Activated CD4-positive, alpha-beta memory T cell treated with anti-CD3 and anti-CD28 coated beads, Interleukin-2, amount 10 ng/mL, durations not matched to agents 7 days and 5 days (primary cell): Measurements from ENCODE around the gene CHRDL2. TPM values are rescaled to one million over a fixed set of nuclear protein-coding genes. Genes with fewer than 3 reads are reported as not detected.
A peak's percentile ranks its signal among the peaks of the same experiment; 100 is the strongest.

Experiments used
- CTCF ChIA-PET: fragments of 350-600 bp; sonication (Branson Sonifier 250); formaldehyde crosslinking; loops from one replicate; lab custom pipeline; 2021; ENCODE audit warnings: antibody characterized with exemption, inconsistent platforms; lab: Charles Lee
- POLR2A ChIA-PET: fragments of 350-600 bp; sonication (Branson Sonifier 250); formaldehyde crosslinking; loops from one replicate; lab custom pipeline; 2021; ENCODE audit warnings: antibody characterized with exemption; lab: Charles Lee
- DNase-seq: peaks from one replicate; pipeline ENCODE4 v3.0.0-alpha.2; 2020
- H3K27ac Mint-ChIP-seq: one replicate; pipeline ENCODE4 v1.8.0; 2021; ENCODE audit warnings: mild to moderate bottlenecking, mixed read lengths
- H3K27me3 Mint-ChIP-seq: one replicate; pipeline ENCODE4 v1.8.0; 2021; ENCODE audit warnings: mixed read lengths
- H3K36me3 Mint-ChIP-seq: one replicate; pipeline ENCODE4 v1.8.0; 2021; ENCODE audit warnings: low read depth, mixed read lengths
- H3K4me1 Mint-ChIP-seq: one replicate; pipeline ENCODE4 v1.8.0; 2021; ENCODE audit warnings: mixed read lengths
- H3K4me3 Mint-ChIP-seq: one replicate; pipeline ENCODE4 v1.8.0; 2021; ENCODE audit warnings: mild to moderate bottlenecking, mixed read lengths
- H3K9me3 Mint-ChIP-seq: one replicate; pipeline ENCODE4 v1.8.0; 2021; ENCODE audit warnings: mixed read lengths
- total RNA-seq, 2 experiments: library from RNA; stranded (reverse); gene quantifications; one replicate each; pipeline ENCODE4 v1.2.3, GENCODE V29; 2021

Gene CHRDL2
- total RNA-seq, 2 experiments from 2014 or later, result not detected

DNA sequence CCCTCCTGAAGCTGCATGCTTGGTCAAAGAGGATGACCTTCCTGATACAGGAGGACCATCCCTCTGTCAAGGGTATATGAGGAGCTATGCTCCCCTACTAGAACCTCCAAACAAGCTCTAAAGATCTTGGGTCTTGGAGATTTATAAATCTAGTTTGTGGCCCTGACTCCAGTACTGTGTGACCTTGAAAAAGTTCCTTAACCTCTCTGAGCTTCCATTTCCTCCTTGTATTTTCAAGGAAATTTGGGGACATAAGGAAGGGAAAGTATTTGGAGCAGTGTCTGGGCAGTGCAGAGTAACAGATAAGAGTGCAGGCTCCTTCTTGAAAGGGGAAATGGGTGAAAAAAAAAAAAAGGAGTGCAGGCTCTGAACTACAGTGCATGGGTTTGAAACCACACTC, 45.9 kb downstream of the CHRDL2 start:
- H3K4me1 Mint-ChIP-seq, result no peaks in the 10 kb centered on the region
- no peaks in the 10 kb centered on the region for H3K9me3 Mint-ChIP-seq
- H3K4me3 Mint-ChIP-seq, result no peak overlapping the region
- no peaks in the 10 kb centered on the region for H3K36me3 Mint-ChIP-seq
- no peak for DNase-seq
- CTCF ChIA-PET, result interaction anchor here (1.8 kb wide), 1 partner anchor 17 kb away, joined by 4 read pairs; no protein-coding TSS in a partner anchor
- no peak overlapping the region for H3K27ac Mint-ChIP-seq
- H3K27me3 Mint-ChIP-seq, result peaks cover 20% of the 10 kb centered on the region
- POLR2A ChIA-PET, result no interaction called here

DNA sequence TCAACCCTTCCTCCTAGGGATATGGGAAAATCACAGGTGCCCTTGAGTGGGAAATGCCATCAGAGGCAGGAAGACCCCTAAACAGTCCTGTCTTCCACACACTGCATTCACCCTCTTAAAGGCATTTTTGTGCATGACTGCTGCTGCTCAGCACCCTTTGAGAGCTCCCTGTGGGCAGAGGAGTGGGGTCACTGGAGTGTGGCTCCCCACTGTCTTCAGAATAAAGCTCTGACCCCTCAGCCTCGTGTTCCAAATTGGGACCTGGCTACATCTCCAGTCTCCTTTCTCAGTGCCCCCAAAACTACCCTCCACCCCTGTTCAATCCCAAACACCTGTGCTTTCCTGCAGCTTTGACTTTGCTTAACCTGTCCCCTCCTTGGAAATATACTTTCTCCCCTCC, 46.6 kb downstream of the CHRDL2 start:
- Mint-ChIP-seq H3K9me3 (no peaks in the 10 kb centered on the region), H3K27me3 (peaks cover 20% of the 10 kb centered on the region), H3K36me3 (no peaks in the 10 kb centered on the region), H3K4me3 (no peak overlapping the region), H3K4me1 (no peaks in the 10 kb centered on the region), H3K27ac (no peak overlapping the region)
- ChIA-PET POLR2A (no interaction called here), CTCF (interaction anchor here (1.8 kb wide), 1 partner anchor 18 kb away, joined by 4 read pairs; no protein-coding TSS in a partner anchor)
- no peak for DNase-seq

DNA sequence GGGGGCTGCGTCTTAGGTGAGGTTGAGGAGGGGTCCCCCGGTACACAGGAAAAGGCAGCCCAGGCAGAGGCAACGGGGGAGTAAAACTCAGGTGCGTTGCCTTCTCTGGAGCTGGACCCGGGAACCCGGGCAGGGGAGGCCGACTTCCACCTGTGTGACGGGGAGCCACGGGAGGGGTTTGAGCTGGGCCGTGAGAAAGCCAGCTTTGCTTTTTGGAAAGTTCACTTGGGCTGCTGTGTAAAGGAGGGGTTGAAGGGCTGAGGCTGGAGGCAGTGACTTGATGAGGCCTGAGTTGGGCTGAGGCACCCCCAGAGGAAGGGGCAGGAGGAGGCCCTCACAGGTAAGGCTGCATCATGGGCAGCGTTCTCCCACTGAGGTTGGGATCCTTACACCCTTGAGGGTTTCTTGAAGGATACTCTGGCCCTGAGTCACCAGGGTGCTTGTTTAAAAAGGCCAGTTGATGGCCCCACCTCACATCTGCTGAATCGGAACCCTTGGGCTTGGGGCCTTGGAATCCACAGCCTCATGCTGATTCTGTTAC, 47.2 kb downstream of the CHRDL2 start:
- Mint-ChIP-seq H3K27ac (no peak overlapping the region), H3K9me3 (no peaks in the 10 kb centered on the region), H3K36me3 (no peaks in the 10 kb centered on the region), H3K27me3 (peaks cover 20% of the 10 kb centered on the region), H3K4me1 (no peaks in the 10 kb centered on the region), H3K4me3 (no peak overlapping the region)
- ChIA-PET POLR2A (no interaction called here), CTCF (interaction anchor here (1.8 kb wide), 1 partner anchor 19 kb away, joined by 4 read pairs; no protein-coding TSS in a partner anchor)
- no peak for DNase-seq

DNA sequence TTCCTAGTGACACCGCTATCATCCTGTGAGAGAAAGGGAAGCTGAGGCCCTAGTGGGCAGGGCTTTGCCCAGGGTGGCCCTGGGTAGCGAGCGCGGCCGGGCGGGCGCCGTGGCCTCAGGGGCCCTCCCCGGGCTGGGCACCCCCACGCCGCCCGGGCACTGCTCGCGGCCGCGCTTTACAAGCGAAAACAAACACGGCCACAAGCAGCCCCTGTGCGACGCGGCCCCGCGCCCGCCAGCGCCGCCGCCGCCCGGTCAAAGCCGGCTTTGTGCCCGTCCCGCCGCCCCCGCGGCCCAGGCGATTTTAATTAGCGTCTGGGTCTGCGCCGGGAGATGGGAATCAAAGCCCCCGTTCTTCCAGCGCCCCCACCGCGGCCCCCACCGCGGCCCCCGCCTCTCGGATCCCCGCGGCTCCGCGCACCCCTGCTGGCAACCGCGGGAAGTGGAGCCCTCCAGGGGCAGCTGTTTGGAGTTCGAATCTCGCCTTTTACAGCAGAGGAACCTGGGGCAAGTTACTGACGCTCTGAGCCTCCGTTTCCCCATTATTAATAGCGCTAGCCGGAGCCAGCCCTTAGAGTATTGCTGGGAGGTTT, 47.9 kb downstream of the CHRDL2 start:
- Mint-ChIP-seq H3K36me3 (no peaks in the 10 kb centered on the region), H3K4me3 (no peak overlapping the region), H3K27me3 (peaks cover 20% of the 10 kb centered on the region), H3K9me3 (no peaks in the 10 kb centered on the region), H3K27ac (no peak overlapping the region), H3K4me1 (no peaks in the 10 kb centered on the region)
- ChIA-PET CTCF (interaction anchor here (1.8 kb wide), 1 partner anchor 19 kb away, joined by 4 read pairs; no protein-coding TSS in a partner anchor), POLR2A (no interaction called here)
- no peak for DNase-seq

DNA sequence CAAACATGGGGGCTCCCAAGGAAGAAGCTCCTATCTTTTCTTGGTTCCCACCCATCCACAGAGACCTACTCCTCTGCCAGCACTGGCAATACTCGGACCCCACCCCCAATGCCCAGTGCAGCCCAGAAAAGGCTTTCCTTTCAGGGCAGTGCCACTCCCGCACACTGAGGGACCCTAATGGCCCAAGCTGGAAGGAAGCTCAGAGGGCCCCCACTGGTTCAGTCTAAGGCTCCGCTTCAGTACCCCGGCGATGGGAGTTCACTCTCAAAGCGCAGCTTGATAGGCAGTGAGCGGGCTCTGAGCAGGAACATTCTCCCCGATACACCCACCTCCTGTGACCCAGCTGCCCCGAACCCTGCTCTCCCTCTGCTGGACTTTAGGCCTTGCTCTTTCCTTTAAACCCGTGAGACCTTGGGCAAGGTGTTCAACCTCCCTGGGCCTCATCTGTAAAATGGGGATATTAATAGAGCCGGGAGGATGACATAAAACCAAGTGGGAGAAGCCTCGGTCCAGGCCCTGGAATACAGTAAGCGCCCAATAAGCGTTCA, 48.4 kb downstream of the CHRDL2 start:
- POLR2A ChIA-PET, result no interaction called here
- H3K9me3 Mint-ChIP-seq, result no peaks in the 10 kb centered on the region
- no peak for DNase-seq
- CTCF ChIA-PET, result no interaction called here
- H3K27me3 Mint-ChIP-seq, result peaks cover 20% of the 10 kb centered on the region
- H3K27ac Mint-ChIP-seq, result no peak overlapping the region
- no peaks in the 10 kb centered on the region for H3K36me3 Mint-ChIP-seq
- no peak overlapping the region for H3K4me3 Mint-ChIP-seq
- no peaks in the 10 kb centered on the region for H3K4me1 Mint-ChIP-seq

DNA sequence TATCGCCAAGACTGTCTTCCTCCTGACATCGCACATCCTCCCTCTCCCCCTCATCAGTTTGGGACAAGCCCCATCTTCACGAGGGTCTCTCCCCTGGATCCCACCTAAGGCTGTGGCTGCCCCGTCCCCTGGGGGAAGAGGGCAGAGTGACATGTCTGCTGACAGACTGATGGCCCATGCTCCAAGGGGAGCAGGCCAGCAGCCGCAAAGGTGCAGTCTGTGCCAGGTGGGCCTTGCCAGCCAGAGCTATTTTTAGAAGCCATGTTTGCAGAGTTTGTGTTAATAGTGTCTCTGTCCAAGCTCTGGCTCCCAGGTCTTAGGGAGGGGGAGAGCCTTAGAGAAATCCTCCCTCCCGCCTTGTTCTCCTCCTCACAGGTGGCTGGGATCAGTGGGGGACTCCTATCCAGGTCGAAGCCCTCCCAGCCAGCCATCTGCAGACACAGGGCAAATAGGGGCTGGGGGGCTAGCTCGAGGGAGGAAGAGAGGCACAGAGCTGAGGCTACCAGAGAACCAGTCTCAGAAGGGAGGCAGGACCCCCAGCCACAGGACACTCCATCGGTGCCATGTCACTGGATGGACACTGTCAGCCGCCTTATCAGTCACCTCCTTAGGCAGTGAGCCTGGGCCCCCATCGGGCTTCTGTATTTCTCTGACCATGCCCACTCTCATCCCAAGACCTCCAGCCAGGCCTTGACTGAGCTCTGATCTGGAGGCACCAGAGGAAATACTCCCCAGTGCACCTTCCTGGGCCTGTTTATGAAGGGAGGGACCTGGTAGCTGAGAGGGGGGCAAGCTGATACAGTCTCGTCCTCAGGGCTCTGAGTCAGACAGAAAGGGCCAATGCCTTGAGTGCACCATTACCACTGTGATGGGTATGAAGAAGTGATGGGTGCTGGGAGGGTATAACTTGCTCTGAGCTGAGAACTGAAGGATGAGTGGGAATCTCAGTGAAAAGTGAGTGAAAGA, 49.3 kb downstream of the CHRDL2 start:
- no peak overlapping the region for H3K4me3 Mint-ChIP-seq
- POLR2A ChIA-PET, result no interaction called here
- H3K36me3 Mint-ChIP-seq, result no peaks in the 10 kb centered on the region
- no peak overlapping the region for H3K27ac Mint-ChIP-seq
- DNase-seq, result no peak
- H3K9me3 Mint-ChIP-seq, result no peaks in the 10 kb centered on the region
- CTCF ChIA-PET, result no interaction called here
- H3K27me3 Mint-ChIP-seq, result peaks cover 20% of the 10 kb centered on the region
- H3K4me1 Mint-ChIP-seq, result no peaks in the 10 kb centered on the region

DNA sequence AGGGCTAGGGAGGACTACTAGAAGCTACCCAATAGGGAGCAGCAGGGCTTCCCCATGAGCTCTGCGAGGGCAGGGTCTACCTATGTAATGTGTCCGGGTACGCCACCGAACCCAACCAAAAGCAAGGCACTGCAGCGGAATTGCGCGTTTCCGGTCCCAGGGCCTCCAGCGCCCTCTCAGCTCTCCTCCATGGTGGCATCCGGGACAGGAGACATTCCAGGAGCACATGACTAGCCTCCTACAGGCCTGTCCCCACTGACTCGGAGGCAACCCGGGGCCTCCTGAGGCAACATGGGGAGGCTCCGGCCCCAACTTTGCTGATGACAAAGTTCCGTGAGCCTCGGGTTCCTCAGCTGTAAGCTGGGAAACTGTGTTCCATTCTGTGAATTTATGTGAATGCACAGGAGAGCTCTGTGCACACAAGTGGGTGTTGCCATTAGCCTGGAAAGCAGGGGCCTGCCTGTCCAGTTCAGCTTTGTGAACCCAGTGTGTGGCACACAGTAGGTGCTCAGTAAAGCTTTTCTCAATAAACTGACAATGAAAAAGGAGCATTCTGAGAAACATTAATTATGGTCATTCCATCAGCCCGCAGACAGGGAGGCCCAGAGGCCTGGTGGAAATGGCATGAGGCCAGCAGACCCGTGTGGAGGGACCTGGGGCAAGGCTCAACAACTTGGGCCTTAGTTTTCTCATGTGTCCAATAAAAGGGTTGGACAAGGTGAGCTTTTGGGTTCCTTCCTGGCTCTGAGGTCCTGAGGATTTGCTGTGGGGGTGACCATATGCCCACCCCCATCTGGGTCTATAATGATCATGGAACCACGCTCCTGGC, 50.3 kb downstream of the CHRDL2 start:
- Mint-ChIP-seq H3K27ac (no peak overlapping the region), H3K9me3 (no peaks in the 10 kb centered on the region), H3K4me1 (no peaks in the 10 kb centered on the region), H3K4me3 (no peak overlapping the region), H3K36me3 (no peaks in the 10 kb centered on the region), H3K27me3 (peaks cover 20% of the 10 kb centered on the region)
- CTCF ChIA-PET, result interaction anchor here (0.7 kb wide), 1 partner anchor 22 kb away, joined by 3 read pairs; no protein-coding TSS in a partner anchor
- POLR2A ChIA-PET, result no interaction called here
- DNase-seq, result no peak

DNA sequence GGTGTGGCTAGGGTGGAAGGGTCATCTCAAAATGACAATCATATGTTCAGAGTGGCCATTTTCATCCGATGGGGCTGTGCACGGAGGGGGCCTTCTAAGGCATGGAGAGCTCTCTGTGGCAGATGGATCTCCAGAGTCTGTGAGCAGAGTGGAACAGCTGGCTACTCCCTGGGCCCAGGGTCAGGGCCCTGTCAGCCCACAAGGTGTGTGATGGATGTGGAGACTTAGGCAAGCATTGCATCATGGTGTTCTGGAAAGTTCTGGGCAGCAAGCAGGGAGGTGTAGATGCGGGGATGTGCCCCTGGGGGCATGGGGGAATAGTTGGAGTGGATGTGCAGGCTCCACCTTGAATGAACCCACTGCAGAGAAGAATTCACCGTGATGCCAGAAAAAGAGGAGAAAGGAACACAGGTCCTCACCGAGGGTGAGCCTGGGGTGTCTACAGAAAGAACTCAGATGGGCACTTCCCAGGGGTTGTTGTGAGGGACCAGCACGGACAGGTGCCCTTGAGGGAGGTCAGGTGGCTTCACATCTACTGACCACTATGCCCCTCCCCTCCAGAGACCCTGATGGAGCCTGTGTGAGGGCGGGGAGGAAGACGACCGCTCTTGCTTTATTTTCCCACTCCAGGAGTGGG, 51.1 kb downstream of the CHRDL2 start:
- ChIA-PET POLR2A (no interaction called here), CTCF (no interaction called here)
- H3K4me1 Mint-ChIP-seq, result no peaks in the 10 kb centered on the region
- H3K27me3 Mint-ChIP-seq, result peaks cover 19% of the 10 kb centered on the region
- no peaks in the 10 kb centered on the region for H3K9me3 Mint-ChIP-seq
- H3K4me3 Mint-ChIP-seq, result no peak overlapping the region
- H3K27ac Mint-ChIP-seq, result no peak overlapping the region
- no peaks in the 10 kb centered on the region for H3K36me3 Mint-ChIP-seq
- no peak for DNase-seq

DNA sequence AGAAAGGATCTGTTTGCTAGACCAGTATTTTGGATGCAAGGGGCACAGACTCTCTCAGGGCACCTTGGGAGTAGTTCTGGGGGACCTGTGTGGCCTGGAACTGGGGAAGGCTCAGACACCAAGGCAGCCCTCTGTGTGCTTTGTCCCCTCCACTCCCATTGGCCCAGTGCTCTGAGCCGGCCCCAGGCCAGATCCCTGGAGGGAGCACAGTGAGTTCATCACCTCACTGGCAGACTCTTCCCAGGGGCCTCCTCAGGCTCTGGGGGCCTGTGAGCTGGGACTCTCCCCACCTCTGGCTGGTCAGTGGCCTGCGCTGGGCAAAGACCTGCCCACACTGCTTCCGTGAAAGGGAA, 51.7 kb downstream of the CHRDL2 start:
- Mint-ChIP-seq H3K27ac (no peak overlapping the region), H3K4me1 (no peaks in the 10 kb centered on the region), H3K36me3 (no peaks in the 10 kb centered on the region), H3K9me3 (no peaks in the 10 kb centered on the region), H3K27me3 (peaks cover 15% of the 10 kb centered on the region), H3K4me3 (no peak overlapping the region)
- DNase-seq, result no peak
- POLR2A ChIA-PET, result no interaction called here
- CTCF ChIA-PET, result no interaction called here

DNA sequence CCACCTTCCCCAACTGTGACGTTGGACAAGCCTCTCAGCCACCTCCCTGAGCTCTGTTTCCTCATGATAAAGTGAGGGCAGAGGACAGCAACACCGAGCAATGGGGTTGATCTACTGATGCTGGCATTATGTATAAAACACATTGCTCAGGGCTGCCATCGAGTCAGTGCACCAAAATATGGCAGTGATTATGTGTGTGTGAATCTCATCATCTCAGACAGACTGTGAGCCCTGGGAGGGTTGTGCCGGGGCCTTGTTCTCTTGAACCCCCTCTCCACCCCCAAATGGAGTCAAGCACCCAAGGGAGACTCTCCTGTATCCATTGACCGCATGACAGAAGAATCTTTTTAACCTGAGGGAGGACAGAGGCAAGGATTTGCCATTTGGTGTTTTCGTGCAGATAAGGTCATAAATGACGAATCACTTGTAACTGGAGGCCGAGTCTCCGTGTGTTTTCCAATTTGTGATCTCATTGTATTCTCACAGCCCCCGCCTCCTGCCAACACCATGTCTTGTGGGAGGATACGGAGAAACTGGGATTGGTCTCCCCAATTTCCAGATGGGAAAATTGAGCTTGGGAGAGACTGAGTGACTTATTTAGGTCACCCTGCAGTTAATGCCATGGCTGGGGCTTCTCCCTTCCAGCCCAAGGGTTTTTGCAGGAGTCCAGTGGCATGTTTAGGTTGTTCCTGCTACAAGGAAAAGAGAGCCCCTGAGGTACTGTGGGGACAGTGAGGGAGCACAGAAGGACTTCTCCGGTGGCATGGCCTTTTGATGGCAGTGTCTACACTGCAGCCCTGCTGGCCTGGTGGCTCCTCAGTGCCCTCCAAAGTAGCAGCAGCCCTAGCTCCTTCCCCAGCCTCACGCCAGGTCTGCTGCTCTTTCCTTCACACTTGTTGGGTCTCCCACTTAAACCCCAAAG, 52.4 kb downstream of the CHRDL2 start:
- H3K9me3 Mint-ChIP-seq, result no peaks in the 10 kb centered on the region
- no peak overlapping the region for H3K4me3 Mint-ChIP-seq
- no peaks in the 10 kb centered on the region for H3K36me3 Mint-ChIP-seq
- ChIA-PET CTCF (no interaction called here), POLR2A (no interaction called here)
- DNase-seq, result no peak
- no peaks in the 10 kb centered on the region for H3K4me1 Mint-ChIP-seq
- H3K27ac Mint-ChIP-seq, result no peak overlapping the region
- peaks cover 11% of the 10 kb centered on the region for H3K27me3 Mint-ChIP-seq

DNA sequence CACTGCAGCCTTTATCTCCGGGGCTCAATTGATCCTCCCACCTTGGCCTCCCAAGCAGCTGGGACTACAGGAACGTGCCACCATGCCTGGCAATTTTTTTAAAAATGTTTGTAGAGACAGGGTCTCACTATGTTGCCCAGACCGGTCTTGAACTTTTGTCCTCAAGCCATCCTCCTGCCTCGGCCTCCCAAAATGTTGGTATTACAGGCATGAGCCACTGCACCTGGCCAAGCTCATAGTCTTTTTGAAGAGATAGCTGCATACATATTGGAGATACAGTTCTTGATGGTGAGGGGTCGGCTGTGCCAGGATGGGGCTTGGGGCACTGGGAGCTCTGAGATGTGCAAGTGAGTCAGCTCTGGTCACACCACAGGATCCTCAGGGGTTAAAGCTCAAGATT, 53.2 kb downstream of the CHRDL2 start:
- POLR2A ChIA-PET, result no interaction called here
- peaks cover 7% of the 10 kb centered on the region for H3K27me3 Mint-ChIP-seq

More for the DNA sequence above, 53.2 kb downstream of the CHRDL2 start:
- DNase-seq, result peak; percentile 6
- Mint-ChIP-seq H3K27ac (no peak overlapping the region), H3K9me3 (no peaks in the 10 kb centered on the region), H3K36me3 (no peaks in the 10 kb centered on the region), H3K4me3 (no peak overlapping the region), H3K4me1 (no peaks in the 10 kb centered on the region)
- CTCF ChIA-PET, result no interaction called here
